Nephron progenitor cell (in vitro differentiated cells): ENCODE measurements around the gene GRIK4.

Experiments
- DNase-seq: peaks from one replicate; pipeline ENCODE4 v3.0.0; 2021
- H3K27ac Mint-ChIP-seq: 2 replicates; pipeline ENCODE4 v1.8.0; 2021; ENCODE audit warnings: mild to moderate bottlenecking, moderate library complexity, mixed read lengths
- H3K27me3 Mint-ChIP-seq: 2 replicates; pipeline ENCODE4 v1.8.0; 2021; ENCODE audit warnings: mild to moderate bottlenecking, low read depth, mixed read lengths; ENCODE audit not compliant: poor library complexity
- H3K36me3 Mint-ChIP-seq: 2 replicates; pipeline ENCODE4 v1.8.0; 2021; ENCODE audit warnings: low read depth, mixed read lengths
- H3K4me1 Mint-ChIP-seq: 2 replicates; pipeline ENCODE4 v1.8.0; 2021; ENCODE audit warnings: mixed read lengths
- H3K4me3 Mint-ChIP-seq: 2 replicates; pipeline ENCODE4 v1.8.0; 2021; ENCODE audit warnings: mild to moderate bottlenecking, moderate library complexity, mixed read lengths
- H3K9me3 Mint-ChIP-seq: 2 replicates; pipeline ENCODE4 v1.8.0; 2021; ENCODE audit warnings: mild to moderate bottlenecking, moderate library complexity, mixed read lengths
- CTCF ChIP-seq: fragments of 200-600 bp; sonication (generic); IDR thresholded peaks from 2 replicates; pipeline ENCODE4 v1.5.0; 2021; ENCODE audit warnings: antibody characterized with exemption

GRIK4 gene

GRCh38 chr11:120800206-120800605 lies 288.7 kb downstream of the GRIK4 start:
- Mint-ChIP-seq H3K4me1 (peaks cover 22% of the 10 kb centered on the region), H3K4me3 (no peak overlapping the region), H3K36me3 (no peaks in the 10 kb centered on the region), H3K27ac (no peak overlapping the region), H3K27me3 (peaks cover 9% of the 10 kb centered on the region), H3K9me3 (no peaks in the 10 kb centered on the region)
- TF ChIP-seq CTCF = no peak
- no peak for DNase-seq

DNA sequence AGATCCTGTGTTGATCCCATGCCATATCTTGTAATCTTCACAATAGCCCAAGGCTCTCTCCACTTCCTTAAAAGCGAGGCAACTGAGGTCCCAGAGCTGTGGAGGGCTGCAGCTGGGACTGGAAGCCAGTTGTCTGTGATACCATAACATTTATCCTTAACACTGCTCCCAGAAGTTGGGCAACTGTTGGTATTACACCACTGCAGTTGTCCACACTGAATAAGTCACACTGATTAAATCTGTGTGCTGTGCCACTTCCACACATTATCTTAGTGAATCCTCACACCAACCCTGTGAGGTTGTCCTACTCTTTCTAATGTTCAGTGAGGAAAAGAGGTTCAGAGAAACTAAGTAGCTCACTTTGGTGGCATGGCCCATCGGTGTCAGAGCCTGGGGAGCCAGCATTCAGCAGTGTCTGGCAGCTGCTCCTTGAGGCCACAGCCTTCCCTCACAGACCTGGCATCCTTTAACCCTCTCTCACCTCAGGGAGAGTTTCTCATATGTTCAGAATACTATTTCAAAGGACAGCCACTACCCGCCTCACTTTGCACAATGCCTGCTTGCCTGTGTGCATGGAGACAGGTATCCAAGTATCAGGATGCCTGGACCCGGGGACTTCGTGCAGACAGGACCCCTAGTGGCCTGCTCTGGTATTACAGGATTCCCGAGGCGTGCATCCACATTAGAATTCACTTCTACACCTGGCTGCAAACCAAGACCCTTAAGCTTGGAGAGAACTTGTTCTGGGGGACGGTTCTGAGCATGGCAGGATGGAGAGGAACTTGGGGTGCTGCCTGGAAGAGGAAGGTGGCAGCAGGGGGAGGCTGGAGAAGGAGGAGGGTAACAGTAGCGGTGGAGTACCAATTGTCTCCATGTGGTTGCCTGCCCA lies 290.5 kb downstream of the GRIK4 start:
- H3K27ac Mint-ChIP-seq = no peak overlapping the region
- H3K9me3 Mint-ChIP-seq = no peaks in the 10 kb centered on the region
- no peaks in the 10 kb centered on the region for H3K36me3 Mint-ChIP-seq
- TF ChIP-seq CTCF = peak; percentile 92
- H3K4me1 Mint-ChIP-seq = peaks cover 22% of the 10 kb centered on the region
- DNase-seq = peak; percentile 85
- H3K27me3 Mint-ChIP-seq = peaks cover 12% of the 10 kb centered on the region
- no peak overlapping the region for H3K4me3 Mint-ChIP-seq

- no peak for TF ChIP-seq CTCF
- H3K9me3 Mint-ChIP-seq = no peaks in the 10 kb centered on the region
- no peaks in the 10 kb centered on the region for H3K36me3 Mint-ChIP-seq
- H3K4me3 Mint-ChIP-seq = no peak overlapping the region
- DNase-seq = no peak
- H3K27me3 Mint-ChIP-seq = peaks cover 12% of the 10 kb centered on the region
- no peak overlapping the region for H3K27ac Mint-ChIP-seq
- H3K4me1 Mint-ChIP-seq = peaks cover 27% of the 10 kb centered on the region
These were observed 294.5 kb downstream of the GRIK4 start for GRCh38 chr11:120805960-120806555.

- no peaks in the 10 kb centered on the region for H3K9me3 Mint-ChIP-seq
- no peak for DNase-seq
- TF ChIP-seq CTCF = no peak
- H3K27ac Mint-ChIP-seq = peak overlapping the region; percentile 11
- no peaks in the 10 kb centered on the region for H3K36me3 Mint-ChIP-seq
- H3K27me3 Mint-ChIP-seq = peaks cover 12% of the 10 kb centered on the region
- H3K4me1 Mint-ChIP-seq = peaks cover 28% of the 10 kb centered on the region
- H3K4me3 Mint-ChIP-seq = no peak overlapping the region
These were observed 296.0 kb downstream of the GRIK4 start for GRCh38 chr11:120807414-120808150.

- Mint-ChIP-seq H3K36me3 (no peaks in the 10 kb centered on the region), H3K27ac (no peak overlapping the region), H3K4me1 (peaks cover 33% of the 10 kb centered on the region), H3K4me3 (no peak overlapping the region), H3K9me3 (no peaks in the 10 kb centered on the region), H3K27me3 (peaks cover 10% of the 10 kb centered on the region)
- no peak for DNase-seq
- no peak for TF ChIP-seq CTCF
These were observed 297.1 kb downstream of the GRIK4 start for GRCh38 chr11:120808616-120809050.
